ENCODE measurements around the gene ORAI3. TPM values are rescaled to one million over a fixed set of nuclear protein-coding genes. Genes with fewer than 3 reads are reported as not detected.

Gene ORAI3
- total RNA-seq, 4 donors from 2014 or later: 25.7 to 41.0 (median 32.7) TPM

- WGBS: 21% methylated on average over 6 of the region's 6 CpGs
- Histone ChIP-seq H3K9me3 (no peaks in the 10 kb centered on the region), H3K36me3 (peaks cover 8% of the 10 kb centered on the region), H3K27me3 (no peaks in the 10 kb centered on the region), H3K27ac (peak overlapping the region; percentile 93), H3K4me1 (peaks cover 26% of the 10 kb centered on the region), H3K4me3 (peak overlapping the region; percentile 73)
- DNase-seq (ENCODE audit: low spot score in 2 of 2): no peak
- TF ChIP-seq EP300 (IDR thresholded peaks at IDR 0.05) (no peak), POLR2A (IDR thresholded peaks at IDR 0.05) (no peak), POLR2AphosphoS5 (IDR thresholded peaks at IDR 0.05) (no peak)
- TF ChIP-seq, protein P1, sequence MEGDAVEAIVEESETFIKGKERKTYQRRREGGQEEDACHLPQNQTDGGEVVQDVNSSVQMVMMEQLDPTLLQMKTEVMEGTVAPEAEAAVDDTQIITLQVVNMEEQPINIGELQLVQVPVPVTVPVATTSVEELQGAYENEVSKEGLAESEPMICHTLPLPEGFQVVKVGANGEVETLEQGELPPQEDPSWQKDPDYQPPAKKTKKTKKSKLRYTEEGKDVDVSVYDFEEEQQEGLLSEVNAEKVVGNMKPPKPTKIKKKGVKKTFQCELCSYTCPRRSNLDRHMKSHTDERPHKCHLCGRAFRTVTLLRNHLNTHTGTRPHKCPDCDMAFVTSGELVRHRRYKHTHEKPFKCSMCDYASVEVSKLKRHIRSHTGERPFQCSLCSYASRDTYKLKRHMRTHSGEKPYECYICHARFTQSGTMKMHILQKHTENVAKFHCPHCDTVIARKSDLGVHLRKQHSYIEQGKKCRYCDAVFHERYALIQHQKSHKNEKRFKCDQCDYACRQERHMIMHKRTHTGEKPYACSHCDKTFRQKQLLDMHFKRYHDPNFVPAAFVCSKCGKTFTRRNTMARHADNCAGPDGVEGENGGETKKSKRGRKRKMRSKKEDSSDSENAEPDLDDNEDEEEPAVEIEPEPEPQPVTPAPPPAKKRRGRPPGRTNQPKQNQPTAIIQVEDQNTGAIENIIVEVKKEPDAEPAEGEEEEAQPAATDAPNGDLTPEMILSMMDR (IDR thresholded peaks at IDR 0.05): no peak
These were observed 27.5 kb upstream of the ORAI3 start for GRCh38 chr16:30921459-30921747.

GRCh38 chr16:30921748-30922419, 27.0 kb upstream of the ORAI3 start:
- Histone ChIP-seq H3K36me3 (peaks cover 11% of the 10 kb centered on the region), H3K4me3 (peak overlapping the region; percentile 73), H3K27me3 (no peaks in the 10 kb centered on the region), H3K27ac (peak overlapping the region; percentile 93), H3K9me3 (no peaks in the 10 kb centered on the region), H3K4me1 (peaks cover 27% of the 10 kb centered on the region)
- 0% methylated on average over 35 of the region's 37 CpGs for WGBS
- DNase-seq (ENCODE audit: low spot score in 2 of 2): peak; percentile 93 to 97
- TF ChIP-seq EP300 (IDR thresholded peaks at IDR 0.05): no peak
- peak in 1 of 2 donors; percentile 20 for TF ChIP-seq POLR2A (IDR thresholded peaks at IDR 0.05)
- TF ChIP-seq, protein P1 (IDR thresholded peaks at IDR 0.05): peak; percentile 87 to 91
- peak in 2 of 3 donors; percentile 5 to 23 for TF ChIP-seq POLR2AphosphoS5 (IDR thresholded peaks at IDR 0.05)

DNA sequence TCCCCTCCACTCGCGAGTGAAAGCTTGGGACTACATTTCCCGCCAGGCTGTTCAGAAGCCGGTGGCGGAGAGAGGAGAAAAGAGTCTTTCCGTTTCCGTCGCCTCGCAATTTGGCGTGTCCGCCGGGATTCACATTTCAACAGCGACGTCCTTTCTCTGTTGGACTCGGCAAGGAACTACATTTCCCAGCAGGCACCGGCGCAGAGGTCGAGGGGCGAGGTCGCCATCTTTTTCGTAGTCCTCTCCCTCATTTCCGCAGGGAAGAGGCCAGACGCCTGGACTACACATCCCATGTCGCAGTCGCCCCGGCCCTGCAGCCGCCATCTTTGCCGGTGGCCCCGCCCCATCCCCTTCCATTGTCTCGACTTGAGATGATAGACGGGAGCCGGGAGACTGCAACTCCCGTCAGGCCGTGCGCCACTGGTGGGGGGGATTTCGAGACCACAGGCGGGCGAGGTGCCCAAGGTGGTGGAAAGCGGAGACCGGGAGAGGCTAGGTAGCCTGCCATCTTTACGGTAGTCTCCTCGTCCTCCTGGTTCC, 26.4 kb upstream of the ORAI3 start:
- DNase-seq (ENCODE audit: low spot score in 2 of 2): peak; percentile 100
- H3K4me3 ChIP-seq: peak overlapping the region; percentile 73
- TF ChIP-seq POLR2A (IDR thresholded peaks at IDR 0.05) (no peak), POLR2AphosphoS5 (IDR thresholded peaks at IDR 0.05) (peak; percentile 29 to 65 (median 49))

DNA sequence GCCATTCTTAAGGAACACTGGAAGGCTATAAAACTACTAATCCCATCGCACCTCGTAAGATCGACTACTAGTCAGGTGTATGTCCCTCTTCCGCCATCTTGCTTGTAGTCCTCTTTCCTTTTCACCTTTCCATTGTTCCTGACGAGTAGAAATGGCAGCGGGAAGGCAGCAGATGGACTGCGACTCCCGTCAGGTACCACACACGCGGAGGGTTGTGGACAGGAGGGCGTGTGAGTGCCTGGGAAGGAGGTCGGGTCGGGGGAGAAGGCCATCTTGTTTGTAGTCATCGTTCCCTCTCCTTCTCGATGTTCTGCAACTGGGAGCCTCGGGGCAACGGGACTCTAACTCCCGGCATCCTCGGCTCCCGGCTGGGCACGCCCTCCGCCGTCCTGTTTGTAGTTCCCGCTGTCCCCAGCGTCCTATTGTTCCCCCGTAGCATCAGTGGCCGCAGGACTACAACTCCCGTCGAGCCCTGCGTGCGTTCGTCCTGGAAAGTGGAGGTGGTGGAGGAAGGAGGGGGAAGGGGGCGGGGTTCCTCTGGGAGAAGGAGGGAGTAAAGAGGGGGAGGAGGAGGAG, 25.8 kb upstream of the ORAI3 start:
- DNase-seq (ENCODE audit: low spot score in 2 of 2): peak; percentile 99 to 100
- H3K27me3 ChIP-seq: no peaks in the 10 kb centered on the region
- peaks cover 39% of the 10 kb centered on the region for H3K4me1 ChIP-seq
- under 1% methylated on average over 33 of the region's 33 CpGs for WGBS
- H3K9me3 ChIP-seq: no peaks in the 10 kb centered on the region
- TF ChIP-seq POLR2AphosphoS5 (IDR thresholded peaks at IDR 0.05): peak; percentile 69 to 97 (median 83)
- TF ChIP-seq EP300 (IDR thresholded peaks at IDR 0.05): no peak
- H3K36me3 ChIP-seq: peaks cover 11% of the 10 kb centered on the region
- H3K27ac ChIP-seq: peak overlapping the region; percentile 93
- H3K4me3 ChIP-seq: peak overlapping the region; percentile 73

More for the DNA sequence above, 26.4 kb upstream of the ORAI3 start:
- Histone ChIP-seq H3K27ac (peak overlapping the region; percentile 93), H3K27me3 (no peaks in the 10 kb centered on the region), H3K36me3 (peaks cover 11% of the 10 kb centered on the region), H3K9me3 (no peaks in the 10 kb centered on the region), H3K4me1 (peaks cover 33% of the 10 kb centered on the region)
- 0% methylated on average over 26 of the region's 42 CpGs for WGBS

DNA sequence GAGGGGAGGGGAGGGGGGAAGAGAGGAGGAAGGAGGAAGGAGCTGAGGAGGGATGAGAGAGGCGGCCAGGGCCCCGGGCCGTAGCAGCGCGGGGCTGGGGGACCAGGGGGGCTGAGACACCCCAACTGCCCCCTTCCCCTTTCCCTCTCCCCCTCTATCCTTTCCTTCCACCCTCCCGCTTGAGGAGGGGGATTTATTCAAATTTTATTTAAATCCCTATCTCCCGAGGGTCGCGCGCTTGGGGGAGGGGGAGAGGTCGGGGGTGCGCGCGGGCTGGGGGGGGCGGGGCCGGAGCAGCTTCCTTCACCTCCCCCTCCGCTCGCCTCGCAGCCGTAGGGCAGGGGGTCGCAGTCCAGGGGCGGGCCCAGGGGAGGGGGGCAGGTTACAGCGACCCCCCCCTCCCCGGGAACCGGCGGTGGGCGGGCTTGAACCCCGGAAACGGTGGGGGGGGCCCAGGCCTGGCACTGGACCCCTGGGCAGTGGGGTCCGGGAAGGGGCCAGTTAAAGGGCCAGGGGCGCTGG, 25.3 kb upstream of the ORAI3 start, which contains the start of gene FBXL19:
Gene FBXL19, plus strand, starts transcription at position 19 of the 522 bp plus-strand sequence. CDS start 2,183 bp downstream, outside the sequence.
- Histone ChIP-seq H3K4me1 (peaks cover 39% of the 10 kb centered on the region), H3K27me3 (no peaks in the 10 kb centered on the region), H3K9me3 (no peaks in the 10 kb centered on the region), H3K36me3 (peaks cover 11% of the 10 kb centered on the region), H3K4me3 (peak within 1 kb of the TSS; percentile 73), H3K27ac (peak within 1 kb of the TSS; percentile 93)
- DNase-seq (ENCODE audit: low spot score in 2 of 2): peak in 1 of 2 donors; percentile 83
- TF ChIP-seq POLR2AphosphoS5 (IDR thresholded peaks at IDR 0.05): no peak
- no peak for TF ChIP-seq POLR2A (IDR thresholded peaks at IDR 0.05)
- TF ChIP-seq, protein P1 (IDR thresholded peaks at IDR 0.05): no peak
- no peak for TF ChIP-seq EP300 (IDR thresholded peaks at IDR 0.05)
- WGBS: 0% methylated on average over 15 of the region's 31 CpGs
